ENCODE data around the gene MLLT11.
"Not testable (repeated sequence)": the region's sequence is repeated elsewhere in the genome, so short reads cannot be mapped to it uniquely, and the experiment has no call there.

GRCh38 chr1:151097426-151097825 lies 37.2 kb downstream of the MLLT11 start:
- not testable (repeated sequence) for TF ChIP-seq CTCF, POLR2AphosphoS5, POLR2A, EP300 (IDR thresholded peaks at IDR 0.05)

All from suprapubic skin (tissue), 4 donors.